ENCODE measurements around the gene SERTAD1.
A peak's percentile ranks its signal among the peaks of the same experiment; 100 is the strongest.
"Not testable (repeated sequence)": the region's sequence is repeated elsewhere in the genome, so short reads cannot be mapped to it uniquely, and the experiment has no call there.

The SERTAD1 gene

GRCh38 chr19:40425450-40426287, at the start of gene SERTAD1:
SERTAD1 (minus strand) TSS chr19:40425992; CDS start chr19:40423546, 2,446 bp downstream.
- DNase-seq = peak; percentile 88 to 100 (median 100)

- no peak for DNase-seq
These were observed 48.9 kb upstream of the SERTAD1 start for GRCh38 chr19:40474737-40475136.

DNA sequence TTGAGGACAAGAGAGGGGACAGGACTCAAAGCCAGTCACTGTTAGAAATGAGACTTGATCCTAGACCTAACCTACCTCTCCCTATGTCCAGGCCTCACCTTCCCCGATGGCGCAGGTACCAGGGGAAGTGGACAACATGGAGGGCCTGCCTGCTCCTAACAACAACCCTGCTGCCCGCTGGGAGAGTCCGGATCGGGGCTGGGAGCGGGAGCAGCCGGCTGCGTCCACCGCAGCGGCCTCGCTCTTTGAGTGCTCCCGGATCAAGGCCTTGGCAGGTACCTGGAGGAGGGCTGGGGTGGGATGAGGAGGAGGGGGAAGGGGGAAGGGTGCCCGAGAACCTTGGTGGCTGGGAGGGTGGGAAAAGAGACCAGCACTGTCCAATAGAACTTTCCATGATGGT, 46.7 kb upstream of the SERTAD1 start:
- DNase-seq = no peak

DNA sequence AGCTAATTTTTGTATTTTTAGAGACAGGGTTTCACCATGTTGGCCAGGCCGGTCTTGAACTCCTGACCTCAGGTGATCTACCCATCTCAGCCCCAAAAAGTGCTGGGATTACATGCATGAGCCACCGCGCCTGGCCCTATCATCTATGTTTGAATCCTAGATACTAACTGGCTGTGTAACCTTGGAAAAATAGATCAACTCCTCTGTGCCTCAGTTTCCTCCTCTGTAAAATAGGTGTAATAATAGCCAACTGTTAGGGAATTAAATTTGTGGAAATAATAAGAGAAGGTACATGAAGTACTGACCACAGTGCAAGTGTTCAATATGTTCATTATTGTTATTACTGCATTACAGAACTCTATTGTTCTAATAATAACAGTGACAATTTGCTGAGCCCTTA, 45.3 kb upstream of the SERTAD1 start:
- DNase-seq = no peak

GRCh38 chr19:40469011-40469410, 43.2 kb upstream of the SERTAD1 start:
- DNase-seq = no peak

DNA sequence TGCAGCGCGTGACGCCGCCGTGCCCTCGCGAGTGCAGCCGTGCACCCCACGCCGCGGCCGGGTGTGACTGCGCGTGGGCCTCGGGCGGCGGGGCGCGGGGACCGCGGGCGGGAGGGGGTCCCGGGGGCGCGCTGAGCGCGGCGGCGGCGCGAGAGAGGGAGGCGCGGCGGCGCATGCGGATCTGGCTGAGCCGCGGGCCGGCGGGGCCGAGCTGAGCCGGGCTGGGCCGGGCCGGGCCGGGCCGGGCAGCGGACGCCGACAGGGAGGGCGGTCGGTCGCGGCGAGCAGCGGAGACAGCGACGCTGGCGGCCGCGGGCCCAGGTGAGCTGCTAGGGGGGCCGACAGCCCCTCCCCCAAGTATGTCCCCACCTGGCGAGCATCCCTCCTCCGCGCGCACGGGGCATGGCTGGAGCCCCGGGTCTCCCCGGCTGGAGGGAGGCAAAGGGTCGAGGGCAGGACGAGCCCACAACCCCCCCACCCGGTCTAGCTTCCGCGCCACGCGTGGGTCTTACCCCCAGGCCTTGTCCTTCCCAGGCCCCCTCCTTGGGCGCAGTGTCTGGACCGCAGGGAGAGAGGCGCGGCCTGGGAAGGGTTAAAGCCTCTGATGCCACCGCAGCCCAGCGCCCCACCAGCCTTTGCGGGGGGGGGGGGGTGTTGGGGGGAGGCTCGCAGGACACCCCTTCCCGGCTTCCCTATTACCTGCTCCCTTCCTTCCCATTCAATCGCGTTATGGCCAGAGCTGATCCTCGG, 41.4 kb upstream of the SERTAD1 start, which contains the start of gene SPTBN4:
TSS of gene SPTBN4 (plus strand) at position 17 of the 750 bp plus-strand sequence. CDS start 5,621 bp downstream, outside the sequence.
- DNase-seq = peak in 13 of 51 donors; percentile 23 to 60 (median 38)

GRCh38 chr19:40466219-40466984, 40.6 kb upstream of the SERTAD1 start:
- peak in 29 of 51 donors; percentile 12 to 86 (median 43) for DNase-seq

- peak; percentile 68 to 100 (median 98) for DNase-seq
These were observed 39.9 kb upstream of the SERTAD1 start, which contains the start of gene BLVRB for GRCh38 chr19:40465557-40466218. BLVRB (minus strand) TSS chr19:40465745; CDS start chr19:40465688, 57 bp downstream.

- DNase-seq = peak in 2 of 51 donors; percentile 30 to 60
These were observed 39.3 kb upstream of the SERTAD1 start for GRCh38 chr19:40465025-40465556.

DNA sequence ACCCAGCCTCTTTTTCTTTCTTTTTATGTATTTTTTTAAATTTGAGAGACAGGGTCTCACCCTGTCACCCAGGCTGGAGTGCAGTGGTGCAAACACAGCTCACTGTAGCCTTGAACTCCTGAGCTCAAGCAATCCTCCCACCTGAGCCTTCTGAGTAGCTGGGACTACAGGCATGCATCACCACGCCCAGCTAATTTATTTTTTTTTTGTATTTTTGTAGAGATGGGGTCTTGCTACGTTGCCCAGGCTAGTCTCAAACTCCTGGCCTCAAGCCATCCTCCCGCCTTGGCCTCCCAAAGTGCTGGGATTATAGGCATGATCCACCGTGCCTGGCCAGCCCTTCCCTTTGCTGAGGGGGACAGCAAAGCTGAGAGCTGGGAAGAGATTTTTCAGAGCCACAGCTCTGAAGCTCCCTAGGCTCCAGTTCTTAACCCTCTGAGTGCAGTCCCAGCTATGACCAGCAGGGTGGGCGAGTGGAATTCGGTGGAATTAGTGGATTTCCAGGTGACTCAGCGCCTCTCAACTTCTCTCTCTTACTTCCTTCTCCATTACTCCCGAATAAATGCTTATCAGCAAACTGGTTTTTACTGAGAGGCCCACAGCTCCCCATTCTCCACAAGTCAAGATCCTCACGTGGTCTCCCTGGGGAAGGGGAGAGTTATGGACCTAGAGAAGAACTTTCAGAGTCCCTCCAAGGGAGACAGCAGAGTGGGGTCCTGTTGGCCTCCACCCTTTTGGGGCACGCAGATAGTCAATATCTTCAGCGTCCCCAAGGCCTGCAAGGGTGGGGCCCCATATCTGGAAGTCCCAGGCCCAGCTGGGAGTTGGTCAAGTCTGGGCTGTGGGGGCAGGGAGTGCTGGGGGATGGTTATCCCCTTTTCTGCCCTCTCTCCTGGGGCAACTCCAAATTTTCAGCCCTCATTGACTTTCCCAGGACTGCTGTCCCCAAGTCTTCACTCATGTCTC, 38.5 kb upstream of the SERTAD1 start:
- peak in 46 of 51 donors; percentile 2 to 75 (median 44) for DNase-seq

- not testable (repeated sequence) for DNase-seq
These were observed 37.8 kb upstream of the SERTAD1 start for GRCh38 chr19:40463587-40464037.

DNA sequence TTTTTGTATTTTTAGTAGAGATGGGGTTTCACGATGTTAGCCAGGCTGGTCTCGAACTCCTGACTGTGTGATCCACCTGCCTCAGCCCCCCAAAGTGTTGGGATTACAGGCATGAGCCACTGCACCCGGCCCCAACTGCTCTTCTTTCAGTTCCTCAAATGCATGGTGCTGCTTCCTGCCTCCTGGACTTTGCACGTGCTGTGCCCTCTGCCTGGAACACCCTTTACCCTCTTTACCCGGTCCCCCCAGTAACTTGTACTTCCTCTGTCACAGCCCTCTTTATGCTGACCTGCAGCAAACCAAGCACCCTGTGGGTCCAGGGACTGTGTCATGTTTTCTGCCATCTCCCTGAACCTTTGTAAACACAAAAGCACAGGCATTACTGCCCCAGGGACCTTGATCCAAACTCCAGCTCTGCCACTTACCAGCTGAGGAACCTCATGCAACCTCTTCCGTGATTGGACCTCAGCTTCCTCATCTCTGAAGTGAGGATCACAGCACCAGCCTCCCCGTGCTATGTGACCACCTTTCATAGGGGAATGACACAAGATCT, 36.0 kb upstream of the SERTAD1 start:
- DNase-seq = peak in 2 of 51 donors; percentile 4 to 16

DNA sequence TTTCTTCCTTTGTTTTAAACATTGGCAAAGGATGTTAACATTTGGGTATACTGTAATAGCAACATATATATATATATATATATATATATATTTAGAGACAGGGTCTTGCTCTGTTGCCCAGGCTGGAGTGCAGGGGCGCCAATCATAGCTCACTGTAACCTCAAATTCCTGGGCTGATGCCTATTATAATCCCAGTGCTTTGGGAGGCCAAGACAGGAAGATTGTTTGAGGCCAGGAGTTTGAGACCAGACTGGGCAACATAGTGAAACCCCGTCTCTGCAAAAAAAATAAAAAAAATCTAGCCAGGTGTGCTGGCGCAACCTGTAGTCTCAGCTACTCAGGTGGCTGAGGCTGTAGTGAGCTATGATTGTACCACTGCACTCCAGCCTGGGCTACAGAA, 34.4 kb upstream of the SERTAD1 start:
- DNase-seq = no peak

DNA sequence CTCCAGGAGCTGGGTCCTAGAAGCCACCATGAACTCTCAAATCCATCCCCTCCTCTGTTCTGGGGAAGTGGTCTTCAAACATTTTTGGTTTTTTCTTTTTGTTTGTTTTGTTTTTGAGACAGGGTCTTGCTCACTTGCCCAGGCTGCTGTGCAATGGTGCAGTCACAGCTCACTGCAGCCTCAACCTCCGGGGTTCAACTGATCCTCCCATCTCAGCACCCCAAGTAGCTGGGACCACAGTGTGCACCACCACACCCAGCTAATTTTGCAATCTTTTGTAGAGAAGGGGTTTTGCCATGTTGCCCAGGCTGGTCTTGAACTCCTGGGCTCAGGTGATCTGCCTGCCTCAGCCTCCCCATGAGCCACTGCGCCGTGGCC, 32.8 kb upstream of the SERTAD1 start:
- no peak for DNase-seq

DNA sequence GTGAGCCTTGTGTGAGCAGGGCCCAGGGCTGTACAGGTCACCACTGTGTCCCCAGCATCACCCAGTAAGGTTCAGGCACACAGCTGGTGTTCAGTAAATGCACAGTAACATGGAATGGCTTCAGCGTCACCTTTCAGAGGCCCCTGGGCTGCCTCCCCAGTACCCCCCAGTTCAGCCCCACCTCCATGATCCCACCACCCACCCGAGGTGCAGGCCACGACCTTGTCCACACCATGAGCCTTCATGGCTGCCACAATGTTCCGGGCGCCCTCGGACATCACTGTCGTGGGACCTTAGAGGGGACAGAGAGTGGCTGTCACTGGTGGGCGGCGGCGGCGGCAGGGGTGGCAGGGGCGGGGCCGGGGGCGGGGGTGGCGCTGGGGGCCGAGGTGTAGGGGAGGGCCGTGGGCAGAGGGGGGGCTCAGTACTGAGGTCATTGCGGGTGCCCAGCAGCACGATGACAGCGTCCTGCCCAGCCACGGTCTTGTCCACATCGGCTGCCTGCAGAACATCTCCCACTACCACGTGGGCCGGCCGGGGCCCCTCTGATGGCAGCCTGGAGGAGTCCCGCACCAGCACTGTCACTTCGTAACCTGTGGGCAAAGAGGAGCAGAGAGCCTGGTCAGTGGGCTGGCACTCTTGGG, 32.3 kb upstream of the SERTAD1 start:
- DNase-seq = no peak

DNA sequence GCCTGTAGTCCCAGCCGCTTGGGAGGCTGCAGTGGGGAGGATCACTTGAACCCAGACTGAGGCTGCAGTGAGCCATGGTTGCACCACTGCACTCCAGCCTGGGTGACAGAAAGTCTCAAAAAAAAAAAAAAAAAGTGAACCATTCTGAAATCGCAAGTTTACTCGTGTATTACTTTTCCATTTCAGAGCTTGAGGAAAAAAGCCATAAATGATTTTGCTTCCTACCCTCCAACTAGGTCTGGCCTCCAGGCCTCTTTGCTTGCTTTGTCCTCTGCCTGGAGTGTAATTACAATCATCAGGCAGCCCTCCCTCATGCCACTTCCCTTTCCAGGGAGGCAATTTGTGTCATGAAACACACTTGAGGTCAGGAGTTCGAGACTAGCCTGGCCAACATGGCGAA, 31.3 kb upstream of the SERTAD1 start:
- no peak for DNase-seq

DNA sequence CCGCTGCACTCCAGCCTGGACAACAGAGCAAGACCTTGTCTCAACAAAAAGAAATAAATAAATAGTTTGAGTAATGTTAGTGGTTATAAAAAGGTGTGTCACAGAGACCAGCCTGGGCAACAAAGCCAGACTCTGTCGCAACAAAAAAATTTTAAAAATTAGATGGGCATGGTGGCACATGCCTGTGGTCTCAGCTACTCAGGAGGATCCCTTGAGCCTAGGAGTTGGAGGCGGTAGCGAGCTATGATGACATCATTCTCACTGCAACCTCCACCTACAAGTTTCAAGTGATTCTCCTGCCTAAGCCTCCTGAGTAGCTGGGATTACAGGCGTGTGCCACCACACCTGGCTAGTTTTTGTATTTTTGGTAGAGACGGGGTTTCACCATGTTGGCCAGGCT, 28.2 kb upstream of the SERTAD1 start:
- not testable (repeated sequence) for DNase-seq

GRCh38 chr19:40453151-40453735, 27.5 kb upstream of the SERTAD1 start:
- no peak for DNase-seq
